GM18507 (cell line): ENCODE data around the gene RASD1.
"Not testable (repeated sequence)": the region's sequence is repeated elsewhere in the genome, so short reads cannot be mapped to it uniquely, and the experiment has no call there.

Experiments used
- DNase-seq: peaks from one replicate; pipeline ENCODE4 v3.0.0; 2011; ENCODE audit warnings: low read depth; ENCODE audit not compliant: insufficient read length; ENCODE audit errors: extremely low spot score
- FAIRE-seq: peaks from 2 replicates; lab custom pipeline; 2011; peaks lifted over from hg19 to GRCh38; lab: Jason Lieb, UNC

The RASD1 gene

DNA sequence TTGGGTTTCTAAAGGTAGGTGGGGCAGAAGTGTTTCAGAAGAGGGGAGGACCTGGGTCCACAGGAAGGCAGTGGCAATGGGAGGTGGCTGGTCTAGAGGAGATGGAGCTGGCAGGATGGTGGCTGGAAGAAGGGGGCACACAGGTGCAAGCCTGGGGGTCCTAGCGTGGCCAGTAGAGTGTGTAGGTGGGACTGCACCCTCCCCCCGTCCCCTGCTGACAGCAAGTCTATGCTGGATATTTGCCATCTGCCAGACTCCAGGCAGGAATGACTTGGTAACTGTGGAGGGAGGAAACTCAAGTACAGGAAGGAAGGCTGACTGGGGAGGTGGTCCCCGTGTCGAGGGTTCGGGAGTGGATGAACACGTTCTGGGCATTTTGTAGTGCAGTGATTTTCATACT is 10.8 kb downstream of the RASD1 start:
- FAIRE-seq (no peak), DNase-seq (no peak)

DNA sequence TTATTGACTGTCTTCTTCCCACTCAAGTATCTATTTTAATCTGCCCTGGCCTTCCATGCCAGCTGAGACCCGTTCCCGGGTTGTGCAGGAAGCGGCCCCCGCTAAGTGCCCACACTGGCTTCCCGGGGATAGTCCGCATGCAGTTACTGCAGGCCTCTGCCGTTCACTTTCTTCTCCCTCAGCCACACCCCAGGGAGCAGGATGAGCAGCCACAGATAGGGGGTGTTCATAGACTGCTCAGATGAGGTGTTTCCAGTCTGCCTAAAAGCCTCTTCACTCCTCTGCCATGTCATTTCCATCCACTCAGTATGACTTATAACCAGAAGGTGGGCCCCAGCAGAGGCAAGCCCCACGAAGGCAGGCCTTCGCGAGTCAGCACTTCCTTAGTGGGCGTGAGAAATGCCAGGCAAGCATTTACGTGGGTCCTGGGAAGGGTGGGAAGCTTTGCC is 11.7 kb downstream of the RASD1 start:
- DNase-seq, result no peak
- FAIRE-seq, result no peak

DNA sequence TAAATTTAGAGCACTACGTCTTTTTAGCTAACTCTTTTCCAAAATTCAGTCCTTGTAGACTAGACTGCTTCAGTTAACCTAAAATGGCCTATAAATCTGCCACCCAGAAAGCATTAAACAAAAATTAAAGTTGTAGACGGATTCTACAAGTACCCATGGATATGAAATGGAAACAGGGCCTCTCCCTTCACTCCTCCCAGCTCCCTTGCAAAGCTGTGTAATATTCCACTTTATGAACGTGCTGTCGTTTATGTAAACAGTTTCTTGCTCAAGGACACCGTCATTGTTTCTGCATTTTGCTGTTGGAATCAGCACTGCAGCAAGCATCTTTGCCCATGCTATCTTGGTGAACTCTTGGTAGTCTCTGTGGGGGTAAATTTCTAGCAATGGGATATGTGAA is 14.3 kb downstream of the RASD1 start:
- DNase-seq (no peak), FAIRE-seq (no peak)

DNA sequence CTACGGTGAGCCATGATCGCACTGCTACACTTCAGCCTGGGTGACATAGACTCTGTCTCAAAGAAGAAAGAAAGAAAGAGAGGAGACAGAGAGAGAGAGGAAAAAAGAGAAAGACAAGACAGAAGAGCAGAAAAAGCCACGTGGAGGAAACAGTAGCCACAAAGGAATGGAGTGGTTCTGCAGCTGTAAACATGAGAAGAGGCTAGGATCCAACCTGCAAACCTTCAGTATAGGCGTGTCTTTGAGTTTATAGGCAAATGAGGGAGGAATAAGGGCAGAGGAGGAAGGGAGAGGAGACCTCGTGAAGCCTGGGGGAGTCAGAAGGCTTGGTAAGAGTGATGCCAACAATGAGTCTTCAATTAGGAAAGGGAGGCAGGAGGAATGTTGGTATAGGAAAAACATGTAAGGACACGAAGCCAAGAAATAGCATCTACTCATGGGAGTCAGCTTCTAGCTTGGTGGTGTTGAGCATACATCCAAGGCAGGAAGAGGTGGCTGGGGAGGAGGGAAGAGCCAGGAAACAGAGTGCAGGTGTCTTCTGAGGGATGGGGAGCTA is 15.5 kb downstream of the RASD1 start:
- DNase-seq (no peak), FAIRE-seq (no peak)

DNA sequence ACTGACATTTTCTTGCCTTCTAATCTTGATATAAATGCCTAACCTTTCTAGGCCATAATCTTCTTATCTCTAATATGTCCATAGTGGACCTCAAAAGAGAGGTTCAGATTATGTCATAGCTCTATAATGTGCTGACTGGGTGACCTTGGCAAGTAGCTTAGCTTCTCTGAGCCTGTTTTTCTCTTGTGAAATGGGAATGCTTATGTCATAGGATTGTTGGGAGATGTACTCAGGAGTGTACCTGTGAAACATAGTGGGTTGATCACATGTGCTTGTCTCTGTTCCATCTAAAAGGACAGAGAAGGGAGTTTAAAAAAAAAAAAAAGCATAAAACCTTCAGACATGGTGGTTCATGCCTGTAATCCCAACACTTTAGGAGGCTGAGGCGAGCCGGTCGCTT is 17.0 kb downstream of the RASD1 start:
- FAIRE-seq (no peak), DNase-seq (no peak)

DNA sequence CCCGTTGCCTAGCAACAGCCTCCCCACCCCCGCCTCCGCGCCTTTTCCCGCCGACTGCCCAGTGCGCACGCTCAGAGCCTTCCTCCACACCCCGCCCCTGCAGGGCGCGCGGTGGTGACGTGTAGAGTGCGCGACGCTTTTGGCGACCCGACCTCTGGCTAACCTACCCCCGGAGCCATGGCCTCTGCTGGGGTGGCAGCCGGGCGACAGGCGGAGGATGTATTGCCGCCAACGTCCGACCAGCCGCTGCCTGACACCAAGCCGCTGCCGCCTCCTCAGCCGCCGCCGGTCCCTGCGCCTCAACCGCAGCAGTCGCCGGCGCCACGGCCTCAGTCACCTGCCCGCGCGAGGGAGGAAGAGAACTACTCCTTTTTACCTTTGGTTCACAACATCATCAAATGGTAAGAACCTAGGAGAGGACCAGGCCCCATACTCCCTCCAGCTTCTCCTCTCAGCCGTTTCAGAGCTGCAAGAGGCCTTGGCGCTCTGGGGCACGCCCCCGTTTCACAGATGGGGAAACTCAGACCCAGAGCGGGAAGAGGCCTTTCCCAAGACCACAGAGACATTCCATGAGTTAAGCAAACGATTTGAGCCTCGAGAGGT is 19.2 kb downstream of the RASD1 start, which contains the start of gene MED9:
TSS of gene MED9 (plus strand) at position 136 of the 603 bp plus-strand sequence. CDS start at position 178, 42 bp downstream.
- DNase-seq (peak; percentile 97), FAIRE-seq (peak; percentile 84)

DNA sequence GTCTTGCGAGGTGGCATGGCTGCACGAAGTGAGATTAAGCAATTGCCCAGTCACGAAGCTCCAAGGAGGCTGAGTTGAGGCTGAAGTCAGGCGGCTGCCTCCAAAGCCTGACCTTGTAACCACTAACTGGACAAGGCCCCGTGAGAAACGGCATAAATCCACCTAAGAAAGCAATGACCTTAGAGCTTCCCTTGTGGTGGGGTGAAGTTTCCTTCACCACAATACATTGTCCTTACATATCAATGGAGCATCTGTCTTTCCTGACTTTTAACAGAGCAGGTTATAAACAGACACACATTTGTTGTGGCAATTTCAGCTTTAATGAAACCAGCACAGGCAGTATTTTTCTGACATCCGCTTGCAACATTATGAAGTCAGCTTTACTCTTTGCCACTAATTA is 21.9 kb downstream of the RASD1 start:
- no peak for FAIRE-seq
- no peak for DNase-seq

DNA sequence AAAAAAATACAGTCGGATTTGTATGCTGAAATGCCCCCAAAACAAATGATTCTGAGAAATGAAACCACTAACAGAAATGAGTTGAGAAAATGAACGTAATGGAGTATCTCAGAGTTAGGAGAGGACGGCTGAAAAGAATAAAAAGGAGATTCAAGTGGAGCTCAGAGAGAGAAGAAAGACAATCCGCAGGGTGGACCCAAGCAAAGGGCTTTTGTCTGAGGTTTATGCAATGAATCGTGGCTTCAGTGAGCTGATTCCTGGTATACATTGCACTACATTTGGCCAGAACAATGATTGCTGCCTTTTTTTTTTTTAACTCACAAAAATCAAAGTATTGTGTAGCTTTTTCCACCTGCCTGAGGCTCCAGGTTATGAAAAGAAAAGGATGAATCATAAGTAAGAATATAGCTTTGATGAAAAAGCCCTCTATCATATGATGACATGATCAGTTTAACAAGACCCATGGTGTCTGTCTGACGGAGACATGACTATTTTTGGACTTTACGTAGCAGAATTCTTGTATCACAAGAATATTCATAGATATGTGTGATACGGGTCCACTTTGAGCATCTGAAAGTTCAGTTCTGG is 23.8 kb downstream of the RASD1 start:
- DNase-seq (no peak), FAIRE-seq (no peak)

DNA sequence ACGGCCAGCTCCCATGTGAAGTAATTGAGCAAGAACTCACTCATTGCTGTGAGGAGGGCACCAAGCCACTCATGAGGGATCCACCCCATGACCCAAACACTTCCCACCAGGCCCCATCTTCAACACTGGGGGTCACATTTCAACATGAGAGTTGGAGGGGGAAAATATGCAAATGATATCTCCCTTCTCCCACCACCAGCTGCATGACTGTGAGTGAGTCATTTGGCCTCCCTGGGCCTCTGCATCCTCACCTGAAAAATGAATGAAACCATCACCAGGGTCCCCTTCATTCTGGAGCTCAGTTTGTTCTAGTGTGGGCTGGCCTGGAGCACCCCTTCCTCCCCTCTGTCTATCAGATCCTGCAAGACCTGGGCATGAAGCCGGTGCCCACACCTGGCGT is 26.2 kb downstream of the RASD1 start:
- FAIRE-seq (no peak), DNase-seq (no peak)

DNA sequence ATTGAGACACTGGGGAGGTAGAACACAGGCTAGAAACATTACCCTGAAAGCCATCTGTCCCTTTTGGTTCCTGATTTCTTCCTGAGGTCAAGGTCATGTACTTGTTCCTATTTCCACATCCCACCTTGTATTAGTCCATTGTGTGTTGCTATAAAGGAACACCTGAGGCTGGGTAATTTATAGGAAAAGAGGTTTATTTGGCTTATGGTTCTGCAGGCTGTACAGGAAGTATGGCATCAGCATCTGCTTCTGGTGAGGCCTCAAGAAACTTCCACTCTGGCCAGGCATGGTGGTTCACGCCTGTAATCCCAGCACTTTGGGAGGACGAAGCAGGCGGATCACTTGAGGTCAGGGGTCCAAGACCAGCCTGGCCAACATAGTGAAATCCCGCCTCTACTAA is 26.8 kb downstream of the RASD1 start:
- FAIRE-seq (no peak), DNase-seq (no peak)

DNA sequence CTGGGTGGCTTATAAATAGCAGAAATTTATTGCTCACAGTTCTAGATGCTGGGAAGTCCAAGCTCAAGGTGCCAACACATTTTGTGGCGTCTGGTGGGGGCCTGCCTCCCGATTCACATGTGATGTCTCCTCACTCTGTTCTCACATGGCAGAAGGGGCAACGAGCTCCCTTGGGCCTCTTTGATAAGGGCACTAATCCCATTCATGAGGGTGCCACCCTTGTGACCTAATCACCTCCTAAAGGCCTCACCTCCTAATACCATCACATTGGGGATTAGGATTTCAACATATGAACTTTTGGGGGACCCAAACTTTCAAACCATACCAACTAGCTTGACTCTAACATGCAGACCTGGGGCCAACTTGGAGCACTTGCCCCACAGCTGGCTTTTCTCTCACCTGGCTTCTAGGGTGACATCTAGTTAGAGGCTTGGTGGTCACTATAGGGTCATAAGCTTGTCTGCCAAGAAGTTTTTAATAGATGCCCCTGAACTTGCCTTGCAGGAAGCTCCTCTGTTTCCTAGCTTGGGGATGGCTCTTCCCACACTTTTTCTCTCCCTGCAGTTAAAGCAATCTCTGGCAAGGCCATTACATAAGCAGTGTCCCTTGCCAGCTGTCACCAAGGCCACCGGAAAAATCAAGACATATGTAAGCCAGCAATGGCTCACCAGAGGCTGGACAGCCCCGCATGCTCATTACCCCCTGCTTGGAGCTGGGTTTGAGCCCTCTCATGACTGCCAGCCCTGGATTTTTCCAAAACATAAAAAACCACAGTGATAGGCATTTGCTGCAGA is 27.8 kb downstream of the RASD1 start:
- FAIRE-seq (no peak), DNase-seq (no peak)

DNA sequence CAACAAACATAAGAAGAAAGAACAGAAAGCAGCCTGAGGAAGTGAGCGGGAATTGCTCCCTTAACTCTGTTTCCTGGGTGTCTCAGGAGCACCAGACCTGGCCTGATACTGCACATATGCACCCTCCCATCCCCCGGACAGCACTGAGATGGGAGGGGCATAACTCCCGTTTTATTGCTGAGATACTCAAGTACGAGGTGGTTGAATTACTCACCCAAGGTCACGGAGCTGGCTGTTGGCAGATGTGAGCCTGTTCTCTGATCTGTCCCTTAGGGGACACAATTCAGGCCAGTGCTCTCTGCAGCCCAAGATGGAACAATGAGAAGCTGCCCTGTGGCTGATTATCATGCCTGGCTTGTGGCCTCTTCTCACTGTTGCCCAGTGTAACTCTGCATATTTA is 28.5 kb downstream of the RASD1 start:
- FAIRE-seq, result no peak

DNA sequence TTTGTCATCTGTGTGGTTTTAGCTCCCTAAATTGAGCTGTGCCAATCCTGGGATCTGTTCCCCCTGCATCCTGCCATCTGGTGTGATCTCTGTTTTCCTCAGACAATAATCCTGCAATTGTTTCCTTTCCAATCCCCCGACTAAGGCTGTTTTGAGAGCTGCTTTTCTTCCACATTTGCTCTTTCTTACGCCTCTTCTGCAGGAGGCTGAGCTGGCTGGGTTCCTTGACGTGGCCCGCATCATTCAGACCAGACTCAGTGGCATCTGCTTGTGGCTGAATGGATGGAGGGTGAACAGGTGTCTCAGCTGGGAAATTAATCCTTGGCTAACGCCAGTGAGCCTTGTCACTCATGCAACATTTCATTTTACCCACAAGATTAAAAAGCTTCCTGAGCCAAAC is 29.2 kb downstream of the RASD1 start:
- FAIRE-seq (no peak), DNase-seq (no peak)

More for the DNA sequence above, 28.5 kb downstream of the RASD1 start:
- no peak for DNase-seq

DNA sequence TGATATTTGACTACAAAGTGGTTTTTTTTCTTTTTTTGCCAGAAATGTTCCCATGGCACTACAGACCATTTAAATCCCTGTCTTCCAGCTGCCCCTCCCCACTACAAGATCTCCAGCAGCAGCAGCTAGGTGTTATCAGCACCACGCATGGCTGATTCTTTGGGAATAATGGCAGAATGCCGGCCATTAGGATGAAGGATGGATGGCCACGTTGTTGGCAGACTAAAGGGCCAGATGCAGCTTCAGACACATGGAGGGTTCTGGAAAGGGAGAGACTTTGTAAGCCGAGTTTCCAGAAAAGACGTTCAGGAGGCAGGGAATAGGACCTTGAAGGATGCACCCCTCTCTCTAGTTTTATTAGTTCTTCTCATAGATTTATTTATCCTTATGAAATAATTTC is 29.7 kb downstream of the RASD1 start:
- FAIRE-seq (no peak), DNase-seq (no peak)

DNA sequence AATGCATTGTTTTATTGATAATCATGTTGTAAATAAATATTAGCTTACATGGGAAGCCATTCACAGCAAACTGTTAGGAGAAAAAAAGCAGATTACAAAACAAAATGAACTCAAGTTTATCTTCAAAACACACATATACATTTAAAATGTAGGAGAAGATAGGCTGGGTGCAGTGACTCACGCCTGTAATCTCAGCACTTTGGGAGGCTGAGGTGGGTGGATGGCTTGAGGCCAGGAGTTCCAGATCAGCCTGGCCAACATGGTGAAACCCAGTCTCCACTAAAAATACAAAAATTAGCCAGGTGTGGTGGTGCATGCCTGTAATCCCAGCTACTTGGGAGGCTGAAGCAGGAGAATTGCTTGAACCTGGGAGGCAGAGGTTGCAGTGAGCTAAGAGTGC is 30.3 kb downstream of the RASD1 start:
- FAIRE-seq, DNase-seq: not testable (repeated sequence)

DNA sequence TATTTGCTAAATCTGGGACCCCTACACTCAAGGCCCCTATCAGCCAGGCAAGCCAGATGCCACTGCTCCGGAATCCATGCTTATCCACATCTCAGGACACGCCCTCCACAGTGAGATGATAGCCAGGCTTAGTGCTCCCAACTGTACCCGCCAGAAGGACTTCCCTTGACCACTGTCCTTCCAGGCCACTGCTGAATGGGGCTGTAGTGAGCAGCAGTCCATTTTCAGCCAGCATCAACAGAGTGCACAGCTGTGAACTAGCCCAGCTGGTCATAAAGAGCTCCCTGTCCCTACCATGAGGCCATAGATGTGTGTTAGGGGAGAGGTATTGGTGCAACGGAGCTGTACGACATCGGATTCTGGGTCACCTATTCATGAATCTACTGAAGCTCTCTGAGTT is 32.4 kb downstream of the RASD1 start:
- FAIRE-seq, result no peak

DNA sequence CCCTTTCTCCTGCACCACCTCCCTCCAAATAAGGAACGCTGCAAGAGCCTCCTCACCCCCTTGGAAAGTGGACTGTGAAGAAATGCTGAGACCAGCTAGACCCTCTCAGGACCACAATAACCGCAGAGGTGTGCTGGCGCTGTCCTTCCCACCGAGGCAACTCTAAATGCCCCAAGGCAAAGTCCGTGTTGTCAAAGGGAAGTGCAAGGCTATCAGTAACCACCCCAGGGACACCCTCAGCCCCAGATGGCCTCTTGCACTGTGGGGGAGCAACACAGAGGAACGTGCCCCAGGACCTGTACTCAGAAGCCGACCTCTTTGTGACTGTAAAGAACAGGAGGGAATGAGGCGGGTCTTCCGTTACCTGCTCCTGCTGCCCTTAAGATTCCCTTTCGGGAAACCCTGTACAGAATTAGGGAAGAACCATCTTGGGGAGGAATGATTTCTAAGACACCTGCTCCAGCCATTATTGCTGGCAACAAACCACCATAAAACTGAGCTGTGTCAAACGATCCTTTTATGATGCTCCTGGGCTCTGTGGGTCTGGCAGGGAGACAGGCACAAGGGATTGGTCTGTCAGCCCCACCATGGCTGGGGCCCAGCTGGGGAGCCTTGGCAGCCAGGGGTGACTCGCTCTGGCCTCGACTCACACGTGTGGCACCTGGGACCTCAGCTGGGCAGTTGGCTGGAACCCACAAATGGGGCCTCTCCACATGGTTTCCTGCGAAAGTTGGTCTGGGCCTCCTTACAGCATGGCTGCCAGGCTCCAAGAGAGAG is 34.0 kb downstream of the RASD1 start:
- DNase-seq (no peak), FAIRE-seq (no peak)

More for the DNA sequence above, 32.4 kb downstream of the RASD1 start:
- DNase-seq, result no peak

DNA sequence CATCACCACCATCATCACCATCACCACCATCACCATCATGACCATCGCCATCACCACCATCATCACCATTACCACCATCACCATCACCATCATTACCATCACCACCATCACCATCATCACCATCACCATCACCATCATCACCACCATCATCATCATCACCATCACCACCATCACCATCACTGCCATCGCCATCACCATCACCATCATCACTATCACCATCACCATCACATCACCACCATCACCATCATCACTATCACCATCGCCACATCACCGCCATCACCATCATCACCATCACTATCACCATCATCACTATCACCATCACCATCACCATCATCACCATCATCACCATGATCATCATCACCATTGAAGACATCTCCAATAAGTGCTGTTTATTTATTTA is 36.2 kb downstream of the RASD1 start:
- FAIRE-seq (no peak), DNase-seq (no peak)

DNA sequence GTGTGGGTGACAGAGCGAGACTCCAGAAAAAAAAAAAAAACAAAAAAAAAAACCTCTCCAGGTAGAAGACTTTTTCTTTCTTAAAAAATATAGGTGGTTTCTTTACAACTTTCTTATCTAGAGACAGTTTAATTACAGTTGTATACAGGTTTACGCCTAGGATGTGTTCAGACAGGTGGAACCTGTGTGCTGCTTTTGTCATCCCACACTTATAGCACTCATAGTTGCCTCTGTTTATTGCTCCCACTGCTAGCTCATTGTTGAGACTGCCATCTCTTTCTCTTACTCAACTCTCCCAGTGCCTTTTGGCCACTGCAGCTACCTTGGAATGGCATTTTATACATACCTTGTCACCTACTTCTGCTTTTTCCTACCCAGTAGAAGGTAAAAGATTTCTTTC is 38.5 kb downstream of the RASD1 start:
- no peak for FAIRE-seq
- DNase-seq, result no peak

DNA sequence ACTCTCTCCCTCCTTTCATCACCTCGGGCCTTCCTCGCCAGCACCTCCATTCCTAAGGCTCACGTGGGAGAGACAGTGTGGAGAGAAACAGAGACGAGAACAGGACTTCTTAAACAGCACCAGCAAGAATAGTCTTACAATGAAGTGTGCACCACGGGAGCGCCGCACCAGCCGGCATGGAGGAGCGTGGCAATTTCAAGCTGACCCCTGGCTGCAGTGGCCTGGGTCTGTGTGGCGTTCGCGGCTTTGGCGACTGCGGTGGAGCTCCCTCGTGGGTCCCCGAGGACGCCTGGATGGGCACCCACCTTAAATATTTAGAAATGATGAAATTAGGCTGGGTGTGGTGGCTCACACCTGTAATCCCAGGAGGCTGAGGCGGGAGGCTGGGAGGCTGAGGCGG is 39.9 kb downstream of the RASD1 start:
- FAIRE-seq (no peak), DNase-seq (no peak)
